Measurements from ENCODE around the gene SLC22A4. TPM values are rescaled to one million over a fixed set of nuclear protein-coding genes. Genes with fewer than 3 reads are reported as not detected.

The SLC22A4 gene
- total and polyA plus RNA-seq, 2 experiments from 2014 or later = 0.27 to 0.32 TPM

DNA sequence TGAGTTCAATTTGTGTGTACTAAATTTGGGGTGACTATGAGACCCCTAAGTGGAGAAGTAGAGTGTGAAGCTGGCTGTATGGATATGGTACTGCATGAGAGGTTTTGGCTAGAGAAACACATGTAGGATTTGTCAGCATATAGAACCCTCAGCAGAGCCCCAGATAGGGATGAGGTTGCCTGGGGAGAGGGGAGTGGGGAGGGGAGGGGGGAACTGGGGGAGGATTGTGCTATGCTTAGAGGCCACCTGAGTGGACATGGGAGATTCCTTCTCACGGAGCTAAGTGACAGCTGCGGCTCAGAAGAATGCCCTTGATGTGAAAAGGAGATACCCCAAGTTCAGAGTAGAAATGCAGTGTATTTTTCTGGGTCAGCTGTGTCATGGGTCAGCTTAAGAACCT is 86.5 kb downstream of the SLC22A4 start:
- DNase-seq (ENCODE audit: low read depth in 1 of 2, low spot score in 1 of 2) = no peak
- TF ChIP-seq, protein P1, sequence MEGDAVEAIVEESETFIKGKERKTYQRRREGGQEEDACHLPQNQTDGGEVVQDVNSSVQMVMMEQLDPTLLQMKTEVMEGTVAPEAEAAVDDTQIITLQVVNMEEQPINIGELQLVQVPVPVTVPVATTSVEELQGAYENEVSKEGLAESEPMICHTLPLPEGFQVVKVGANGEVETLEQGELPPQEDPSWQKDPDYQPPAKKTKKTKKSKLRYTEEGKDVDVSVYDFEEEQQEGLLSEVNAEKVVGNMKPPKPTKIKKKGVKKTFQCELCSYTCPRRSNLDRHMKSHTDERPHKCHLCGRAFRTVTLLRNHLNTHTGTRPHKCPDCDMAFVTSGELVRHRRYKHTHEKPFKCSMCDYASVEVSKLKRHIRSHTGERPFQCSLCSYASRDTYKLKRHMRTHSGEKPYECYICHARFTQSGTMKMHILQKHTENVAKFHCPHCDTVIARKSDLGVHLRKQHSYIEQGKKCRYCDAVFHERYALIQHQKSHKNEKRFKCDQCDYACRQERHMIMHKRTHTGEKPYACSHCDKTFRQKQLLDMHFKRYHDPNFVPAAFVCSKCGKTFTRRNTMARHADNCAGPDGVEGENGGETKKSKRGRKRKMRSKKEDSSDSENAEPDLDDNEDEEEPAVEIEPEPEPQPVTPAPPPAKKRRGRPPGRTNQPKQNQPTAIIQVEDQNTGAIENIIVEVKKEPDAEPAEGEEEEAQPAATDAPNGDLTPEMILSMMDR (IDR thresholded peaks at IDR 0.05; ENCODE audit: low read depth, low read length) = no peak
- Histone ChIP-seq H3K27me3 (no peaks in the 10 kb centered on the region), H3K9me3 (ENCODE audit: low read depth) (no peaks in the 10 kb centered on the region), H3K4me1 (ENCODE audit: low read depth) (no peaks in the 10 kb centered on the region), H3K27ac (no peak overlapping the region), H3K4me3 (no peak overlapping the region), H3K36me3 (no peaks in the 10 kb centered on the region)

DNA sequence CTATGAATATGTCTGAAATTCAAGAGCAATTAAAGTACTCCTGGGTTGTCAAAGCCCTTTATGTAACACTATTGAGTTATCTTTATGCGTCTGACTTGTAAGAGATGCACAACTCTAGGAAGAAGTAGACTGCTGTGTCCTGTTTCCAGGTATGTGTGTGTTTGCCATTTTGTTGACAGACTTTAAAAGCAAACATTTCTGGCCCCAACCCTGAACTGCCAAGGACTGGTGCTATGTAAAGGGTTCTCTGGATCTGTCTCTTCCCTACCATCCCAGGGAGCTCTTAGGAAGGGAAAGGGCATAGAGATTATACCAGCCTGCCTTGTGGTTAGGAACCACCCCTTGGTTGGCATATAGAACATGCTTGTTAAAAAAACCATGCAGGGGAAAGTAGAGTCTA is 87.4 kb downstream of the SLC22A4 start:
- no peak overlapping the region for H3K27ac ChIP-seq
- TF ChIP-seq, protein P1 (IDR thresholded peaks at IDR 0.05; ENCODE audit: low read depth, low read length) = no peak
- no peaks in the 10 kb centered on the region for H3K9me3 ChIP-seq (ENCODE audit: low read depth)
- DNase-seq (ENCODE audit: low read depth in 1 of 2, low spot score in 1 of 2) = no peak
- no peaks in the 10 kb centered on the region for H3K36me3 ChIP-seq
- no peak overlapping the region for H3K4me3 ChIP-seq
- peaks cover under 1% of the 10 kb centered on the region for H3K4me1 ChIP-seq (ENCODE audit: low read depth)
- H3K27me3 ChIP-seq = no peaks in the 10 kb centered on the region

DNA sequence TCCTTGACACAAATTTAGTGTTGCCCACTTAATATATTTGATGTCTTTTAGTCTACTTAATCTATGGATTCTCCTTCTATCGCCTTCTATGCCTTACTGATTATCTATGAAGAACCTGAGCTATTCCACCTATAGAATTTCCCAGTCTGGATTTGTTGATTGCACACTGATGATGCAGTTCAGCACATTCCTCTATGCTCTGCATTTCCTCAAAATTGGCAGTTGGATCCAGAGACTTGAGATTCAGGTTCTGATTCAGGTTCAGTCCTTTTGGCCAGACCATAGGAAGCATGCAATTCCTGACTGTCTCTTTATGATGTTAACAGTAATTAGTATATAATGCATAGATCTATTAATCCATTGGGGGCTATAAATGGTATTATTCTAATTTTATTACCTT is 89.1 kb downstream of the SLC22A4 start:
- H3K4me3 ChIP-seq = no peak overlapping the region
- H3K27me3 ChIP-seq = no peaks in the 10 kb centered on the region
- TF ChIP-seq, protein P1 (IDR thresholded peaks at IDR 0.05; ENCODE audit: low read depth, low read length) = no peak

GRCh38 chr5:132383984-132384383 is 89.8 kb downstream of the SLC22A4 start:
- Histone ChIP-seq H3K27ac (no peak overlapping the region), H3K36me3 (no peaks in the 10 kb centered on the region), H3K4me3 (no peak overlapping the region), H3K4me1 (ENCODE audit: low read depth) (peaks cover 23% of the 10 kb centered on the region), H3K9me3 (ENCODE audit: low read depth) (no peaks in the 10 kb centered on the region), H3K27me3 (no peaks in the 10 kb centered on the region)
- DNase-seq (ENCODE audit: low read depth in 1 of 2, low spot score in 1 of 2) = no peak
- TF ChIP-seq, protein P1 (IDR thresholded peaks at IDR 0.05; ENCODE audit: low read depth, low read length) = no peak

More for the DNA sequence above, 89.1 kb downstream of the SLC22A4 start:
- H3K9me3 ChIP-seq (ENCODE audit: low read depth) = no peaks in the 10 kb centered on the region
- no peak overlapping the region for H3K27ac ChIP-seq
- H3K4me1 ChIP-seq (ENCODE audit: low read depth) = peaks cover 17% of the 10 kb centered on the region
- no peak for DNase-seq (ENCODE audit: low read depth in 1 of 2, low spot score in 1 of 2)
- H3K36me3 ChIP-seq = no peaks in the 10 kb centered on the region

DNA sequence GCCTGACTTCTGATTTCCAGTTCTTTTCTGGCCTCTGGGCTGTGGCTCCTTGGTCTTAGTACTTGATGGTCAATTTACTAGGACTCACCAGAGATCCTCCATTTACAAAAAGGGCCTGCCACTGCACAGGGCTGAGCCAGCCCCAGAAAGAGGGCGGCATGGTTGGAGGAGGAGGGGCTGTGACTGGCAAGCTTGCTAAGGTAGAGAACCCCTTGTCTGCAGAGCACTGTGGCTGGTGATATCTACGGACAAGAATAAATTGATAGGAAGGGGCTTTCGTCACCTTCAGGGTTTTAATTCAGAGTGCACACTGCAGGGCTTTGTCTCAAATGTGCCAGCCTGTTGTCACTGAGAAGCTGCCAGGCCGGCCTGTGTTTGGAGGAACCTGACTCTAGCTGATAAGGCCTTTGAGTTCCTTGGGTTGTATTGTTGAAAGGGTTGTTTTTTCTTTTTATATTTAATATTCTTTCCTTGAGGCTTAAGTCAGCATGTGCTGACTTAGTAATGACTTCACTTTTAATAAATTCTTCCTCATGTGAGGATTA is 90.4 kb downstream of the SLC22A4 start:
- Histone ChIP-seq H3K4me3 (no peak overlapping the region), H3K36me3 (no peaks in the 10 kb centered on the region), H3K4me1 (ENCODE audit: low read depth) (peaks cover 23% of the 10 kb centered on the region), H3K27ac (no peak overlapping the region), H3K9me3 (ENCODE audit: low read depth) (no peaks in the 10 kb centered on the region), H3K27me3 (no peaks in the 10 kb centered on the region)
- no peak for DNase-seq (ENCODE audit: low read depth in 1 of 2, low spot score in 1 of 2)
- TF ChIP-seq, protein P1 (IDR thresholded peaks at IDR 0.05; ENCODE audit: low read depth, low read length) = no peak
